ENCODE measurements around the gene MGAT4B.

The MGAT4B gene

GRCh38 chr5:179801304-179802206 is 5.1 kb downstream of the MGAT4B start:
- peaks cover 0 to 45% (median 38%) of the 10 kb centered on the region in 5 donors for H3K36me3 ChIP-seq (ENCODE audit: control insufficient read depth in 5 of 5, insufficient read depth in 5 of 5, low read length in 5 of 5)
- H3K9ac ChIP-seq (ENCODE audit: low read length in 5 of 5): no peak overlapping the region
- no peak overlapping the region for H3K27ac ChIP-seq (ENCODE audit: low read depth, low read length)
- H3K27me3 ChIP-seq (ENCODE audit: control insufficient read depth in 5 of 5, insufficient read depth in 4 of 5, low read length in 5 of 5): no peaks in the 10 kb centered on the region
- H3K9me3 ChIP-seq (ENCODE audit: control insufficient read depth in 5 of 5, low read length in 5 of 5): no peaks in the 10 kb centered on the region
- peaks cover 1 to 44% (median 39%) of the 10 kb centered on the region in 5 donors for H3K4me1 ChIP-seq (ENCODE audit: control insufficient read depth in 5 of 5, insufficient read depth in 5 of 5, low read length in 5 of 5)
- no peak overlapping the region for H3K4me3 ChIP-seq (ENCODE audit: low read depth in 1 of 5, low read length in 5 of 5)

- H3K4me3 ChIP-seq (ENCODE audit: low read depth in 1 of 5, low read length in 5 of 5): no peak overlapping the region
- H3K27ac ChIP-seq (ENCODE audit: low read depth, low read length): no peak overlapping the region
- H3K27me3 ChIP-seq (ENCODE audit: control insufficient read depth in 5 of 5, insufficient read depth in 4 of 5, low read length in 5 of 5): no peaks in the 10 kb centered on the region
- H3K4me1 ChIP-seq (ENCODE audit: control insufficient read depth in 5 of 5, insufficient read depth in 5 of 5, low read length in 5 of 5): peaks cover 1 to 48% (median 40%) of the 10 kb centered on the region in 5 donors
- no peak overlapping the region for H3K9ac ChIP-seq (ENCODE audit: low read length in 5 of 5)
- H3K36me3 ChIP-seq (ENCODE audit: control insufficient read depth in 5 of 5, insufficient read depth in 5 of 5, low read length in 5 of 5): peaks cover 0 to 45% (median 38%) of the 10 kb centered on the region in 5 donors
- no peaks in the 10 kb centered on the region for H3K9me3 ChIP-seq (ENCODE audit: control insufficient read depth in 5 of 5, low read length in 5 of 5)
Observed at GRCh38 chr5:179800696-179801201, 5.9 kb downstream of the MGAT4B start.

GRCh38 chr5:179800071-179800695 is 6.5 kb downstream of the MGAT4B start:
- Histone ChIP-seq H3K36me3 (ENCODE audit: control insufficient read depth in 5 of 5, insufficient read depth in 5 of 5, low read length in 5 of 5) (peaks cover 0 to 45% (median 38%) of the 10 kb centered on the region in 5 donors), H3K4me3 (ENCODE audit: low read depth in 1 of 5, low read length in 5 of 5) (no peak overlapping the region), H3K27ac (ENCODE audit: low read depth, low read length) (no peak overlapping the region), H3K9ac (ENCODE audit: low read length in 5 of 5) (no peak overlapping the region), H3K9me3 (ENCODE audit: control insufficient read depth in 5 of 5, low read length in 5 of 5) (no peaks in the 10 kb centered on the region), H3K4me1 (ENCODE audit: control insufficient read depth in 5 of 5, insufficient read depth in 5 of 5, low read length in 5 of 5) (peaks cover 1 to 48% (median 41%) of the 10 kb centered on the region in 5 donors), H3K27me3 (ENCODE audit: control insufficient read depth in 5 of 5, insufficient read depth in 4 of 5, low read length in 5 of 5) (no peaks in the 10 kb centered on the region)

GRCh38 chr5:179799644-179799973 is 7.1 kb downstream of the MGAT4B start:
- no peaks in the 10 kb centered on the region for H3K9me3 ChIP-seq (ENCODE audit: control insufficient read depth in 5 of 5, low read length in 5 of 5)
- H3K36me3 ChIP-seq (ENCODE audit: control insufficient read depth in 5 of 5, insufficient read depth in 5 of 5, low read length in 5 of 5): peaks cover 0 to 45% (median 38%) of the 10 kb centered on the region in 5 donors
- peaks cover 0 to 48% (median 41%) of the 10 kb centered on the region in 5 donors for H3K4me1 ChIP-seq (ENCODE audit: control insufficient read depth in 5 of 5, insufficient read depth in 5 of 5, low read length in 5 of 5)
- H3K27ac ChIP-seq (ENCODE audit: low read depth, low read length): no peak overlapping the region
- H3K9ac ChIP-seq (ENCODE audit: low read length in 5 of 5): no peak overlapping the region
- H3K27me3 ChIP-seq (ENCODE audit: control insufficient read depth in 5 of 5, insufficient read depth in 4 of 5, low read length in 5 of 5): no peaks in the 10 kb centered on the region
- no peak overlapping the region for H3K4me3 ChIP-seq (ENCODE audit: low read depth in 1 of 5, low read length in 5 of 5)

- peaks cover 0 to 48% (median 41%) of the 10 kb centered on the region in 5 donors for H3K4me1 ChIP-seq (ENCODE audit: control insufficient read depth in 5 of 5, insufficient read depth in 5 of 5, low read length in 5 of 5)
- H3K4me3 ChIP-seq (ENCODE audit: low read depth in 1 of 5, low read length in 5 of 5): no peak overlapping the region
- H3K36me3 ChIP-seq (ENCODE audit: control insufficient read depth in 5 of 5, insufficient read depth in 5 of 5, low read length in 5 of 5): peaks cover 0 to 45% (median 38%) of the 10 kb centered on the region in 5 donors
- H3K27ac ChIP-seq (ENCODE audit: low read depth, low read length): no peak overlapping the region
- H3K27me3 ChIP-seq (ENCODE audit: control insufficient read depth in 5 of 5, insufficient read depth in 4 of 5, low read length in 5 of 5): no peaks in the 10 kb centered on the region
- no peak overlapping the region for H3K9ac ChIP-seq (ENCODE audit: low read length in 5 of 5)
- H3K9me3 ChIP-seq (ENCODE audit: control insufficient read depth in 5 of 5, low read length in 5 of 5): no peaks in the 10 kb centered on the region
Observed at GRCh38 chr5:179798771-179799643, 7.7 kb downstream of the MGAT4B start.

- no peaks in the 10 kb centered on the region for H3K9me3 ChIP-seq (ENCODE audit: control insufficient read depth in 5 of 5, low read length in 5 of 5)
- H3K4me1 ChIP-seq (ENCODE audit: control insufficient read depth in 5 of 5, insufficient read depth in 5 of 5, low read length in 5 of 5): peaks cover 2 to 51% (median 44%) of the 10 kb centered on the region in 5 donors
- no peak overlapping the region for H3K9ac ChIP-seq (ENCODE audit: low read length in 5 of 5)
Observed at GRCh38 chr5:179798144-179798770, 8.4 kb downstream of the MGAT4B start.

GRCh38 chr5:179797741-179798140 is 8.9 kb downstream of the MGAT4B start:
- Histone ChIP-seq H3K4me1 (ENCODE audit: control insufficient read depth in 5 of 5, insufficient read depth in 5 of 5, low read length in 5 of 5) (peaks cover 2 to 53% (median 44%) of the 10 kb centered on the region in 5 donors), H3K9ac (ENCODE audit: low read length in 5 of 5) (no peak overlapping the region), H3K27ac (ENCODE audit: low read depth, low read length) (no peak overlapping the region), H3K36me3 (ENCODE audit: control insufficient read depth in 5 of 5, insufficient read depth in 5 of 5, low read length in 5 of 5) (peaks cover 0 to 45% (median 38%) of the 10 kb centered on the region in 5 donors), H3K9me3 (ENCODE audit: control insufficient read depth in 5 of 5, low read length in 5 of 5) (no peaks in the 10 kb centered on the region), H3K4me3 (ENCODE audit: low read depth in 1 of 5, low read length in 5 of 5) (no peak overlapping the region), H3K27me3 (ENCODE audit: control insufficient read depth in 5 of 5, insufficient read depth in 4 of 5, low read length in 5 of 5) (no peaks in the 10 kb centered on the region)

More at GRCh38 chr5:179798144-179798770, 8.4 kb downstream of the MGAT4B start:
- peaks cover 0 to 45% (median 38%) of the 10 kb centered on the region in 5 donors for H3K36me3 ChIP-seq (ENCODE audit: control insufficient read depth in 5 of 5, insufficient read depth in 5 of 5, low read length in 5 of 5)
- no peak overlapping the region for H3K4me3 ChIP-seq (ENCODE audit: low read depth in 1 of 5, low read length in 5 of 5)
- H3K27ac ChIP-seq (ENCODE audit: low read depth, low read length): no peak overlapping the region
- H3K27me3 ChIP-seq (ENCODE audit: control insufficient read depth in 5 of 5, insufficient read depth in 4 of 5, low read length in 5 of 5): no peaks in the 10 kb centered on the region

GRCh38 chr5:179796877-179797608 is 9.6 kb downstream of the MGAT4B start:
- H3K9me3 ChIP-seq (ENCODE audit: control insufficient read depth in 5 of 5, low read length in 5 of 5): no peaks in the 10 kb centered on the region
- peak overlapping the region; percentile 67 for H3K27ac ChIP-seq (ENCODE audit: low read depth, low read length)
- H3K4me1 ChIP-seq (ENCODE audit: control insufficient read depth in 5 of 5, insufficient read depth in 5 of 5, low read length in 5 of 5): peaks cover 4 to 54% (median 47%) of the 10 kb centered on the region in 5 donors
- H3K9ac ChIP-seq (ENCODE audit: low read length in 5 of 5): peak overlapping the region in 4 of 5 donors; percentile 46 to 77 (median 74)
- no peaks in the 10 kb centered on the region for H3K27me3 ChIP-seq (ENCODE audit: control insufficient read depth in 5 of 5, insufficient read depth in 4 of 5, low read length in 5 of 5)
- H3K36me3 ChIP-seq (ENCODE audit: control insufficient read depth in 5 of 5, insufficient read depth in 5 of 5, low read length in 5 of 5): peaks cover 0 to 45% (median 37%) of the 10 kb centered on the region in 5 donors
- H3K4me3 ChIP-seq (ENCODE audit: low read depth in 1 of 5, low read length in 5 of 5): peak overlapping the region; percentile 46 to 69 (median 65)
